Heart left ventricle (tissue), 16 donors: ENCODE measurements around the gene PGC. TPM values are rescaled to one million over a fixed set of nuclear protein-coding genes. Genes with fewer than 3 reads are reported as not detected.

Source experiments
- ATAC-seq, 4 donors: fragments of 200-7000 bp; cut with Tn5 transposase; one replicate each; pipeline ENCODE4 v1.9.1; 2020 to 2022; ENCODE audit warnings: moderate library complexity in 4 of 4, mild to moderate bottlenecking in 3 of 4, moderate number of reproducible peaks in 1 of 4
- DNase-seq, 5 donors: peaks; one replicate each; pipeline ENCODE4 v3.0.0-alpha.2; 2020
- H3K27ac ChIP-seq, 12 donors: fragments of 200-600 bp; sonication (generic) in 4 of 12; one replicate each; pipeline versions ENCODE4 v1.5.0 to v1.8.0; 2016 to 2022; ENCODE audit warnings: mild to moderate bottlenecking in 2 of 12
- H3K27me3 ChIP-seq, 9 donors: fragments of 200-600 bp; sonication (generic) in 2 of 9; one replicate each; pipeline versions ENCODE4 v1.5.1 to v1.8.0; 2016 to 2022; ENCODE audit warnings: mild to moderate bottlenecking in 3 of 9
- H3K36me3 ChIP-seq, 9 donors: fragments of 200-600 bp; sonication (generic) in 2 of 9; one replicate each; pipeline versions ENCODE4 v1.5.0 to v1.8.0; 2018 to 2022; ENCODE audit warnings: mild to moderate bottlenecking in 2 of 9
- H3K4me1 ChIP-seq, 12 donors: fragments of 200-600 bp; sonication (generic) in 4 of 12; one replicate each; pipeline versions ENCODE4 v1.5.0 to v1.8.0; 2016 to 2022; ENCODE audit warnings: mild to moderate bottlenecking in 3 of 12
- H3K4me3 ChIP-seq, 12 donors: fragments of 200-600 bp; sonication (generic) in 4 of 12; one replicate each; pipeline versions ENCODE4 v1.5.0 to v1.8.0; 2017 to 2022; ENCODE audit warnings: mild to moderate bottlenecking in 9 of 12, moderate library complexity in 4 of 12
- H3K9me3 ChIP-seq, 12 donors: fragments of 200-600 bp; sonication (generic) in 4 of 12; one replicate each; pipeline versions ENCODE4 v1.5.0 to v1.8.0; 2016 to 2022; ENCODE audit warnings: mild to moderate bottlenecking in 1 of 12
- POLR2A ChIP-seq, 2 donors: fragments of 450-650 bp; IDR thresholded peaks; one replicate each; pipeline ENCODE4 v1.6.1; 2017; ENCODE audit warnings: antibody characterized with exemption in 2 of 2, mild to moderate bottlenecking in 2 of 2, moderate library complexity in 2 of 2
- WGBS, 4 donors: extraction: QIAGEN DNeasy Blood & Tissue Kit in 2 of 4; methylation state at CpG; one replicate each; pipeline versions ENCODE4 v1.1.5 to v1.1.7; 2013 to 2018; 5-methylcytosine and 5-hydroxymethylcytosine counted together
- intact Hi-C, 10 donors: fragments of 100-400 bp; cut with DNase I; formaldehyde crosslinking; loops; one replicate each; pipeline versions ENCODE4 v1.11.1 to v1.14.2; 2022
- polyA plus RNA-seq, 2 donors: library from polyadenylated mRNA; stranded (reverse); fragments of 200-250 nt; gene quantifications; one replicate each; pipeline ENCODE4 v1.2.3, GENCODE V29; 2013
- total RNA-seq, 9 donors: library from RNA; depleted of rRNA in 2 of 9; stranded (reverse); fragments of >200 nt in 2 of 9; fragmentation: NEBNext Ultra II Directional in 3 of 9; extraction: Animal tissue kit (Norgen Biotek cat#: 25700) in 3 of 9; gene quantifications; one replicate each; pipeline versions ENCODE4 v1.1.0 to v1.2.4, GENCODE V29; 2016 to 2023
- TF ChIP-seq, protein P1 (sequence below), 12 donors: fragments of 200-600 bp; sonication (generic) in 4 of 12; IDR thresholded peaks; one replicate each; pipeline versions ENCODE4 v1.5.0 to v1.8.0; 2018 to 2022; ENCODE audit warnings: antibody characterized with exemption in 12 of 12, mild to moderate bottlenecking in 5 of 12
- donor health status: ischemic (EF 13 %, LVEDD 7.1; RV severe dilation, severe dysfunction).
- donor health status: healthy with polysubstance abuse.
- donor health status: DM: no; HTN: yes; CAD: no.
- donor health status: DM: no; HTN: no; CAD: no.
- donor health status: ischemic (EF 25% LVEDD 6.9; RV normal size, moderate dysfunction).
- donor health status: ischemic (EF 25% LVEDD 5.7; RV mildly dilated, moderate dysfunction).
- donor health status: healthy.
- donor health status: DM: yes; HTN: yes; CAD: no.
- donor health status: ischemic (EF 35%, LVEDD 5.7; RV mildly dilated, moderate dysfunction).
- donor health status: nonischemic (EF 11% LVEDD 7.7; RV severe dilation, severe dysfunction).
- donor health status: DM: yes; HTN: yes; CAD: no.
- donor health status: PGD.
- donor health status: ischemic (EF 29% LVEDD 5.4; RV normal size, mild dysfunction).
- donor health status: nonischemic (EF 23%, LVEDD 6.1; RV moderate dilation, normal function).

PGC gene
- total and polyA plus RNA-seq, 11 donors, result 1.1 TPM; not detected in 10

GRCh38 chr6:41778895-41779294 lies 31.7 kb upstream of the PGC start:
- intact Hi-C loops, result loop anchor here in 9 of 10 donors (1.0 to 10.0 kb wide), 12 partner anchors 42 to 438 kb away; partner anchors contain the start of genes TFEB (in 6 of the 9) and MRPS10 (in 1 of the 9)
- Histone ChIP-seq H3K27me3 (no peaks in the 10 kb centered on the region), H3K27ac (peak overlapping the region in 3 of 12 donors; percentile 62 to 97 (median 94)), H3K4me3 (peak overlapping the region in 10 of 12 donors; percentile 64 to 96 (median 79)), H3K36me3 (peaks cover 0 to 41% (median 33%) of the 10 kb centered on the region in 9 donors), H3K9me3 (no peaks in the 10 kb centered on the region), H3K4me1 (peaks cover 3 to 45% (median 22%) of the 10 kb centered on the region in 12 donors)
- 28 to 36% (median 29%) methylated on average over 6 of the region's 6 CpGs for WGBS, 4 donors
- ATAC-seq, result no peak
- DNase-seq, result no peak
- TF ChIP-seq, protein P1, sequence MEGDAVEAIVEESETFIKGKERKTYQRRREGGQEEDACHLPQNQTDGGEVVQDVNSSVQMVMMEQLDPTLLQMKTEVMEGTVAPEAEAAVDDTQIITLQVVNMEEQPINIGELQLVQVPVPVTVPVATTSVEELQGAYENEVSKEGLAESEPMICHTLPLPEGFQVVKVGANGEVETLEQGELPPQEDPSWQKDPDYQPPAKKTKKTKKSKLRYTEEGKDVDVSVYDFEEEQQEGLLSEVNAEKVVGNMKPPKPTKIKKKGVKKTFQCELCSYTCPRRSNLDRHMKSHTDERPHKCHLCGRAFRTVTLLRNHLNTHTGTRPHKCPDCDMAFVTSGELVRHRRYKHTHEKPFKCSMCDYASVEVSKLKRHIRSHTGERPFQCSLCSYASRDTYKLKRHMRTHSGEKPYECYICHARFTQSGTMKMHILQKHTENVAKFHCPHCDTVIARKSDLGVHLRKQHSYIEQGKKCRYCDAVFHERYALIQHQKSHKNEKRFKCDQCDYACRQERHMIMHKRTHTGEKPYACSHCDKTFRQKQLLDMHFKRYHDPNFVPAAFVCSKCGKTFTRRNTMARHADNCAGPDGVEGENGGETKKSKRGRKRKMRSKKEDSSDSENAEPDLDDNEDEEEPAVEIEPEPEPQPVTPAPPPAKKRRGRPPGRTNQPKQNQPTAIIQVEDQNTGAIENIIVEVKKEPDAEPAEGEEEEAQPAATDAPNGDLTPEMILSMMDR (IDR thresholded peaks at IDR 0.05), result no peak
- TF ChIP-seq POLR2A (IDR thresholded peaks at IDR 0.05), result no peak

- peaks cover 0 to 50% (median 45%) of the 10 kb centered on the region in 9 donors for H3K36me3 ChIP-seq
- 77 to 91% (median 87%) methylated on average over 5 of the region's 5 CpGs for WGBS, 4 donors
- H3K27me3 ChIP-seq, result no peaks in the 10 kb centered on the region
- TF ChIP-seq POLR2A (IDR thresholded peaks at IDR 0.05), result no peak
- TF ChIP-seq, protein P1 (IDR thresholded peaks at IDR 0.05), result no peak
- H3K4me1 ChIP-seq, result peaks cover 3 to 41% (median 21%) of the 10 kb centered on the region in 12 donors
- H3K9me3 ChIP-seq, result no peaks in the 10 kb centered on the region
- peak overlapping the region in 1 of 12 donors; percentile 1 for H3K4me3 ChIP-seq
- DNase-seq (no peak), ATAC-seq (no peak)
- peak overlapping the region in 1 of 12 donors; percentile 46 for H3K27ac ChIP-seq
- intact Hi-C loops, result loop anchor here in 8 of 10 donors (2.0 to 10.0 kb wide), 13 partner anchors 40 to 440 kb away; partner anchors contain the start of genes TFEB (in 6 of the 8) and MRPS10 (in 1 of the 8)
These were observed 30.5 kb upstream of the PGC start for GRCh38 chr6:41777551-41778285.

DNA sequence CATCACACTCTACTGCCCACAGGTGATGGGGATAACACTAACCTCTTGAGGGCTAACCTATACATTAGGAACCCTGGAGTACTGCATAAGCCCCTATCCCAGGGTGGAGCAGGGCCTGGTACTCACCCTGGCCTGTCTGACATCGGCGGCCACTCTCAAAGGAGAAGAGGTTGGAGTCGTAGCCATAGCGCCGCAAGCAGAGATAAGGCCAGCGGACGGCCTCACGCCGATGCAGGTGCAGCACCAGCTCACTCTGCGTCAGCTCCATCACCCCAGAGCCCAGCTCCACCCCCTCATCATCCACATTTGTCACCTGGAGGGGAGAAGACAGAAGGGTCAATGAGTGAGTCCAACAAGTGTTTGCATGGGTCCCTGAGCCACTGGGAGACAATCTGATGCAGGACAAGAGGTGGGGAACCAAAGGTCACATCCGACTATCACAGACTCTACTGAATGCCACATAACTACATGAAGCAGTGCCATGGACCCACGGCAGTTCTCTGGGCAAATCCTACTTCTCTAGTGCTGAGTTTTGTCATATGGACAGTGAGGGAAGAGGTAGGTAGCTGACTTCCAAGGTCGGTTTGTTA lies 28.2 kb upstream of the PGC start:
- H3K27me3 ChIP-seq, result no peaks in the 10 kb centered on the region
- no peak for TF ChIP-seq POLR2A (IDR thresholded peaks at IDR 0.05)
- TF ChIP-seq, protein P1 (IDR thresholded peaks at IDR 0.05), result no peak
- ATAC-seq, result no peak
- peaks cover 0 to 27% (median 10%) of the 10 kb centered on the region in 12 donors for H3K4me1 ChIP-seq
- H3K9me3 ChIP-seq, result no peaks in the 10 kb centered on the region
- DNase-seq, result no peak
- no peak overlapping the region for H3K27ac ChIP-seq
- H3K36me3 ChIP-seq, result peaks cover 0 to 74% (median 65%) of the 10 kb centered on the region in 9 donors
- H3K4me3 ChIP-seq, result no peak overlapping the region
- 82 to 86% (median 85%) methylated on average over 13 of the region's 13 CpGs for WGBS, 4 donors
- intact Hi-C loops, result loop anchor here in 8 of 10 donors (2.0 to 10.0 kb wide), 11 partner anchors 38 to 442 kb away; partner anchors contain the start of genes TFEB (in 5 of the 8) and MRPS10 (in 1 of the 8)

DNA sequence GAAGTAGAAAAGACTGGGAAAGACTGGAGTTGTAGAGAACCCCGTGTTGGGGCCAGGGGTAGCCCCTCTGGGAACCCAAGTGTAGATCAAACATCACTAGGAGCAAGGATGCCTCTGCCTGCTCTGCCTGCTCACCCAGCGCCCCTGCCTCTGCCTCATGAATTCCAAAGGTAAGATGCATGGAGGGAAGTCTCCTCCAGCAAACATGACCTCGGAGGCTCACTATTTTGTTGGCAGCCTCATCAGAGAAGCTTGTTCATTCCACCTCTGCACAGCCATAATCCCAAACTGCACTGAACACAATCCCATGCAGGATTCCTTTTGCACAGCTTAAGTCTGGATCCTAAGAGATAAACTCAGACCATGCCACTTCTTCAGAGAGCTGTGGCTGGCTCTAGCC lies 27.6 kb upstream of the PGC start:
- Histone ChIP-seq H3K4me1 (peaks cover 0 to 27% (median 10%) of the 10 kb centered on the region in 12 donors), H3K36me3 (peaks cover 0 to 79% (median 66%) of the 10 kb centered on the region in 9 donors), H3K9me3 (no peaks in the 10 kb centered on the region), H3K4me3 (no peak overlapping the region), H3K27ac (no peak overlapping the region), H3K27me3 (no peaks in the 10 kb centered on the region)
- WGBS, 4 donors, result 84 to 94% (median 88%) methylated on average over 3 of the region's 3 CpGs
- TF ChIP-seq, protein P1 (IDR thresholded peaks at IDR 0.05), result no peak
- TF ChIP-seq POLR2A (IDR thresholded peaks at IDR 0.05), result no peak
- intact Hi-C loops, result loop anchor here in 8 of 10 donors (2.0 to 10.0 kb wide), 11 partner anchors 38 to 442 kb away; partner anchors contain the start of genes TFEB (in 6 of the 8) and MRPS10 (in 1 of the 8)
- no peak for DNase-seq
- ATAC-seq, result no peak
